HG02610 (cell line): Measurements from ENCODE around the gene TMEM270.
"Not testable (repeated sequence)": the region's sequence is repeated elsewhere in the genome, so short reads cannot be mapped to it uniquely, and the experiment has no call there.

Experiments
- ATAC-seq: cut with Tn5 transposase; IDR thresholded peaks from one replicate; pipeline ENCODE4 v1.9.1; 2021; ENCODE audit warnings: mild to moderate bottlenecking, moderate library complexity; ENCODE audit not compliant: unreplicated experiment

TMEM270 gene

DNA sequence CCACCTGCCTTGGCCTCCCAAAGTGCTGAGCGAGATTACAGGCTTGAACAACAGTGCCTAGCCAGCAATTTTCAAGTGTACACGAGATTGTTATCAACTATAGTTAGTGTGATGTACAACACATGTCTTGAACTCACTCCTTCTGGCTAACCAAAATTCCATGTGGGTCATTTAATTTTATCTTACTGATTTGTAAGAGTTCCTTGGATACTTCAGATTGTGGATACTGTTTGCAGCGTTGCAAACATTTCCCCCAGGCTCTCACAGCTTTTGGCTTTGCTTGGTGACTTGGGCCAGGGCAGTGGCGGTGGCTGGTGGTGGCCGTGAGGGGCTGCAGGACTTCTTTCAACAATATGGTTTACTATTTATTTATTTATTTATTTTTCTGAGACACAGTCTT is 8.5 kb upstream of the TMEM270 start:
- ATAC-seq, result no peak

DNA sequence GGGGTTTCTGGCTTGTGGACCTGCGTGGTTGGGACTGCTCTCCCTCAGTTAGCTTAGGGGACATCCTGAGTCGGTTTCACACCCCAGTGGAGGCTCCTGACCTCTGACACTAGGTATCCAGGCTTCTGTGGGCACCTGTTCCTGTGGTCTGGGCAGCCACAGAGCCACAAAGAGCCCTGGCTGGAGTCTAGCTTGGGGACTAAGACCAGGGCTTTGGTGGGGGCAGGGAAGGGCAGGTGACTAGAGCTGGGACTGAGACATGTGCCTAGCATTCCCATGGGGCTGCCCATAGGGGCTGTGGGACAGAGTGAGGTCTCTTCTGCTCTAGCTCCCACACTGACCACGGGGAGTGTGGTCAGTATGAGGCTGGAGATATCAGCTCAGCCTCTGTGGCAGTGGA is 4.0 kb upstream of the TMEM270 start:
- ATAC-seq, result no peak

- no peak for ATAC-seq
Observed at GRCh38 chr7:73858807-73859206, 2.2 kb upstream of the TMEM270 start.

DNA sequence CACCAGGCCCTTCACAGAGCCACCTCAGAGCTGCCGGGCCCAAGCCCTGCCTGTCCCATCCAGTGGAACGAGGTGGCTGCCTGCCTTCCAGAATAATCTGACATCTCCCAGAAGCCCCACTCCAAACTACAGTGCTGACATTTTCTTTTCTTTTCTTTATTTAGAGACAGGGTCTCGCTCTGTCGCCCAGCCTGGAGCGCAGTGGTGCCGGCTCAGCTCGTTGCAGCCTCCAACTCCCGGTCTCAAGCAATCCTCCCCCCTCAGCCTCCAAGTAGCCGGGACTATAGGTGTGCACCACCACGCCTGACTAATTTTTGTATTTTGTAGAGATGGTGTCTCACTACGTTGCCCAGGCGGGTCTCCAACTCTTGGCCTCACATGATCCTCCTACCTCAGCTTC is 346 bp downstream of the TMEM270 start:
- no peak for ATAC-seq

DNA sequence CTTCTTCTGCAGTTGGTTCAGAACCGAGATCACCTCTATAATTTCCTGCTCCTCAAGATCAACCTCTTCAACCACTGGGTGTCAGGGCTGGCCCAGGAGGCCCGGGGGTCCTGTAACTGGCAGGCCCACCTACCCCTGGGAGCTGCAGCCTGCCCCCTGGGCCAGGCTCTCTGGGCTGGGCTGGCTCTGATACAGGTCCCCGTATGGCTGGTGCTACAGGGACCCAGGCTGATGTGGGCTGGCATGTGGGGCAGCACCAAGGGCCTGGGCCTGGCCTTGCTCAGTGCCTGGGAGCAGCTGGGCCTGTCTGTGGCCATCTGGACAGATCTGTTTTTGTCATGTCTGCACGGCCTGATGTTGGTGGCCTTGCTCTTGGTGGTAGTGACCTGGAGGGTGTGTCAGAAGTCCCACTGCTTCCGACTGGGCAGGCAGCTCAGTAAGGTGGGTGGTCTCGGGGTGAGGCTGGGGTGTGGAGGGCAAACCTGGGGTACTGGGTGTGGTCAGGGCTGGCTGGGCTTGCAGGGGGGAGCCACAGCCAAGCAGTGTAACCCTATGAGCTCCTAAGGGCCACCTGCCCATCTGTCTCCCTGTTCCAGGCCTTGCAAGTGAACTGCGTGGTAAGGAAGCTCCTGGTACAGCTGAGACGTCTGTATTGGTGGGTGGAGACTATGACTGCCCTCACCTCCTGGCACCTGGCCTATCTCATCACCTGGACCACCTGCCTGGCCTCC is 4.2 kb downstream of the TMEM270 start:
- ATAC-seq, result no peak

- no peak for ATAC-seq
Observed at GRCh38 chr7:73865738-73866445, 4.9 kb downstream of the TMEM270 start.

GRCh38 chr7:73866446-73866767 is 5.4 kb downstream of the TMEM270 start:
- ATAC-seq, result no peak

GRCh38 chr7:73869011-73869798 is 8.2 kb downstream of the TMEM270 start:
- no peak for ATAC-seq

GRCh38 chr7:73870041-73870492 is 9.1 kb downstream of the TMEM270 start:
- no peak for ATAC-seq

DNA sequence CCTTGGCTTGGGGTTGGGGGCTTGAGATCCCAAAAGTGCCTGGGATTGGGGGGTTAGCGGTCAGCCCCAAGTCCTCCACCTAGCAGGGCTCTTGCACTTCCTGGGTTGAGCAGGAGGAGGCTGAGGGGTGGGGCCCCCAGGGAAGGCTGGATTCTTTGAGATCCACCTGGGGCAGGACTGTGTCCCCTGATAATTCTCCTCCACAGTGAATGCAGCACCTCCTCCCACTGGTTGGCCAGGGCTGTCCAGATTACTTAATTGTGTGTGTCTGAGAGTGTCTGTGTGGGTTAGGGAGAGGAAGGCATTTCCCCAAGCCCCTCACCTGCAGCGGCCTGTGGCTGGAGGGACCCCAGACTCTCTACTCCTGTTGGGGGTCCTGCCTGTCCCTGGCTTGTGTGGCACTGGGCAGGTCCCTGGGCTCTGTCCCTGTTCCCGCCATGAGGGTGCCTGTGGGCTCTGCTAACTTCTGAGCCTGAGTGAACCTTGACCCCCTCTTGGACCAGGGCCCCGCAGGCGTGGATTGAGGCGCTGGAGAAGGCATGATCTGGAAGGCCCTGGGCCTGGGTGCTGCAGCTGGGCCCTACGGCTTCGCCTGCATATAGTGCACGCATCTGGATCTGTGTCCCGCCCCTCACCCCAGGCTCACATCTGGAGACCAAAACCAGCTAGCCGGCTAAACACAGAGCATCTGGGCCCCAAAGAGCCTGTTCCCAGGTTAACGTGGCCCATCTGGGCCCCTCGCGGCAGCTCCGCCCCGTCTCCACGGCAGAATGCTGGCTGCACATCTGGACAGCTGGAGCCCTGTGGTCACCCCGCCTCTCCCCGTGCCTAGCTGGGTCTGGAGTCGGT is 10.4 kb downstream of the TMEM270 start:
- no peak for ATAC-seq

DNA sequence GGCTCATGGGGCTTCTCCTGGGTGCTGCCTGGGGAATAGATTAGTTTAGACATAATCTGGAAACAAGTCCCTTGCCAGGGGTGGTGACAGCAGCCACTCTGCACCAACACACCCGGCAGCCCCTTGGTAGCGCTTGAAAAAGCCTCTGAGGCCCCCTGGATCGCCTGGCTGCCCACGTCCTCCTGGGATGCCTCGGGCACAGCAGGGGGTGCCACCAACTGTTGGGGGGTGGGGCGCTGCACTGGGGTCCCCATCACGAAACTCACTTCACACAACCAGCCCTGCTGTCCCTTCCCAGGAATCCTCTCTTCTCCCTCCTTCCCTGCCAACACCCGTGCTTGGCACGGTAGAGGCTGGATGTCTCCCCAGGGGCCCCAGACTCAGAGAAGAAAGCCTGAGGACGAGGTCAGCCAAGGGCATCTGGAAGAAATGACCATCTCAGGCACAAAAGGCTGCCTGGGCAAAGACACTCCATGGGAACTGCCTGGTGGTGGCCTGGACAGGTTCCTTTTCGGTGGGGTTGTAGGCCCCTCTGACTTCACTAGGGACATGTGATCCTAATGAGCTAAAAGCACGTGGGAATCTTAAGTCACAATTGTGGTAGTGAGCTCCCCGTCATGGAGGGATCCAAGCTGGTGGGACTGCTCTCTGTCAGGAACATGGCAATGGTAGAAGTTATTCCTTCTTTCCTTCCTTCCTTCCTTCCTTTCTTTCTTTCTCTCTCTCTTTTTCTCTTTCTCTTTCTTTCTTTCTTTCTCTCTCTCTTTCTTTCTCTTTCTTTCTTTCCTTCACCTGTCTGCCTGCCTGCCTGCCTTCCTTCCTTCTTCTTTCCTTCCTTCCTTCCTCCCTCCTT is 11.3 kb downstream of the TMEM270 start:
- ATAC-seq, result no peak

DNA sequence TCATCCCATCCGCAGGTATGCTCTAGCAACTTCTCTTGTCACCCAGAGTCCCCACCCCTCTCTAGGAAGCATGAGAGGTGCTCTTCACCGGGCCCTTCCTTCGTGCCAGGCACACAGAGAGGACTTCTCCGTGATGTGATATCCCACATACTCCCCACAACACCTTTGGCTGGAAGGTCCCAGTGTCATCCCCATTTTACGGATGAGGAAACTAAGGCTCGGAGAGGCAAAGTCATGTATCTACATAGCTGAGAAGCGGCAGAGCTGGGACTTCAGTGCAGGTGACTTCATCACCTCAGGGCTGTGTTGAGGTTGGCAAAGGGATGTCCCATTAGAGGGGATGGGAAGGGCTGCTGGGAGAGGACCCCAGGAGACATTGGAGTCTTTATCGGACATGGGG is 15.4 kb downstream of the TMEM270 start:
- no peak for ATAC-seq

DNA sequence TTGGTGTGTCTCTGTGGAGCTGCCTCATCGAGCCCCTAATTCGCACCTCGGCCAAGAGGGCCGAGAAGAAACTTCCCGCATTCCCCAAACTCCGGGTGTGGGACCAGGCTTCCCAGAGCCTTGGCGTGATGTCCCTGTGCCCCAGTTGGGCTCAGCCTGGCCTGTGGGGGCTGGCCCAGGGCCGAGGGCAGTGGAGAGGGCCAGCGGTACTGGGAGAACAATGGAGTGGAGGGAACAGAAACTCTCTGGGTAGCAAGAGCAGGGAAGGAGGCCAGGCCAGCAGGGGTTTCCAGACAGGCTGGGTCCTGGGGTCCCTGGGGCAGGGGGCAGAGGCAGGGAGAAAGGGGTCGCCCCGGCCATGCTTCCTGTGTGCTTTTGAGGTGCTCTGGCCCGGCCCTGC is 16.0 kb downstream of the TMEM270 start:
- ATAC-seq, result no peak

GRCh38 chr7:73879977-73880681 is 19.2 kb downstream of the TMEM270 start:
- no peak for ATAC-seq

DNA sequence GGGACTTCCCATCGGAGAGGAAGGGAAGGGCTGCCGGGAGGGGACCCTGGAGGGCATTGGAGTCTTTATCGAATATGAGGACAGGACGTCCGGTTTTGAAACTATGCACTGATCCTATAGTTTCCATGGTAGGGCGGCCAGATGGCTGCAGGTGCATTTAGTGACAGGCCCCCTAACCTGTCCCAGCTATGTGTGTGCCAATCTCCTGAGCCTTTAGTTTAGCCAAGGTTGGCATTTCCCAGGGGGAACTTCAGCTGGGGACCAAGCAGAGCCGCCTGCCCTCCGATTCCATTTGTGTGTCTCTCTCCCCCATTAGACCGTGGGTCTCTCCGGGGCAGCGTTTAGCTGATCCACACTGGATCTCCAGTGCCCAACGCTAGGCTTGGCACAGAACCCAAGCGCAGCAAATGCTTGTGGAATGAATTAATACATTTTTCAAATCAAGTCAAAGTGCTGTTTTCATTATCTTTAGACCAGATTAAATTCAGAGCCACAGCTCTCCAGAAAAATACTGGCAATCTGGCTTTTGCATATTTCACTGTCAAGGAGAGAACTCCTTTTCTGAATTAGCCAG is 19.9 kb downstream of the TMEM270 start:
- no peak for ATAC-seq

DNA sequence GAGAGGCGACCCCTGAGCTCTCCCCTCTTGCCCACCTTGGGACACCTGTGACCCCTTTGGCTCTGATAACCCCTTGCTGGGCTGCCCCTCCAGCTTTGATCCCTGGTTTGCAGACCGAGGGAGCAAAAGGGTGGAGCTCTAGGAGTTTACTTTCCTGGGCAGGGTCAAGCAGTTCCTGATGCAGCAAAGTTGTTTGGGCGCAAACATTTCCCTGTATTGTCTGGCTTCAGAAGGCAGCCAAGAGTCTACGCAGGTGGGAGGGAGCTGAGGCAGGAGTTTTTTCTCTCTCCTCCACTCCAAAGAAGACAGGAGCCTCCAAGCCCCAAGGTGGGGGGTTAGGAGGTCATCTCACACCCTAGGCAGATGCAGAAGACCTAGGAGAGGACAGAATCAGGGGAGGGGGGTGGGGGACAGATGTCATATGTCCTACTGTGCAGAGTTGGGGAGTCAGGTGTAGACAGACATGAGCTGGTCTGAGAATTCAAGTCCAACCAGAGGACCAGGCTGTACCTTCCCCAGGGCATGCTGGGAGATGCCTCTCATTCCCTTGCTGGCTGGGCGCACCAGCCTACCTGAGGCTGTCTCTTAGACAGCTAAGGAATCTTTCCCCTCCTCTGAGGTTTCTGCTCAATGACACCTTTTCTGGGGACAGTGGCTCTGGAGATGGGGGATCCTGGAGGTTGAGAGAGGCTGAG is 20.5 kb downstream of the TMEM270 start:
- no peak for ATAC-seq

DNA sequence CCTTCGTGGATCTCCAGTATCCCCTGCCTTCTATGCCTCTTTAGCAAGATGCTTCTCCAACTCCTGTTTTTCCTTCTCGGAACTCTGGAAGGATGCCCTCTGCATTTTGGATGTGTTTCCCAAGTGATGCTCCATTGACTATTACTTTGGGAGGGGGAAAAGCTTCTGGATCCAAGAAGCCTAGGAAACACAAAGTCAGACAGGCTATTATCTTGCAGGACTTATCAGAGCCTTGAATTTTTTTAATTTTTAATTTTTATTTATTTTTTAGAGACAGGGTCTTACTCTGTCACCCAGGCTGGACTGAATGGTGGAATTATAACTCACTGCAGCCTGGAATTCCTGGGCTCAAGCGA is 21.1 kb downstream of the TMEM270 start:
- no peak for ATAC-seq

DNA sequence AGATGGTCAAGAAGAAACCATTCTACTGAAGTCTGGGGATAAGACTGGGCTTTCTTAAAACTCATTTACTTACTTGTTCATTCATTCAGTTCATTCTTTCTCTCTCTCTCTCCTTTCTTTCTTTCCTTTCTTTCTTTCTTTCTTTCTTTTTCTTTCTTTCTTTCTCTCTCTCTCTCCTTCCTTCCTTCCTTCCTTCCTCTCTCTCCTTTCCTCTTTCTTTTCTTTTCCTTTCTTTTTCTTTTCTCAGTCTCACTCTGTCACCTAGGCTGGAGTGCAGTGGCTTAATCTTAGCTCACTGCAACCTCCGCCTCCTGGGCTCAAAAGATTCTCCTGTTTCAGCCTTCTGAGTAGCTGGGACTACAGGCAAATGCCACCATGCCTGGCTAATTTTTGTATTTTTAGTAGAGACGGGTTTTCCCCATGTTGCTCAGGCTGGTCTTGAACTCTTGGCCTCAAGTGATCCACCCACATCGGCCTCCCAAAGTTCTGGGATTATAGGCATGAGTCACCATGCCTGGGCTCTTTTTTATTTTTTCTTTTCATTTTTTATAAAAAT is 24.0 kb downstream of the TMEM270 start:
- ATAC-seq, result not testable (repeated sequence)
